Liver (tissue), 9 donors: Measurements from ENCODE around the gene TNS4. TPM values are rescaled to one million over a fixed set of nuclear protein-coding genes. Genes with fewer than 3 reads are reported as not detected.

Source experiments
- DNase-seq: peaks from one replicate; pipeline ENCODE4 v3.0.0-alpha.2; 2017; ENCODE audit warnings: low spot score
- H3K27ac ChIP-seq, 2 donors: one replicate each; pipeline ENCODE4 v1.7.0; 2013; ENCODE audit warnings: inconsistent platforms in 2 of 2, low read length in 2 of 2, control low read depth in 1 of 2, low read depth in 1 of 2, mild to moderate bottlenecking in 1 of 2
- H3K27me3 ChIP-seq, 4 donors: one replicate each; pipeline versions ENCODE4 v1.6.1 to v1.7.0; 2013; ENCODE audit warnings: low read length in 3 of 4, inconsistent platforms in 1 of 4, mild to moderate bottlenecking in 1 of 4, moderate library complexity in 1 of 4; ENCODE audit not compliant: control insufficient read depth in 4 of 4, insufficient read depth in 4 of 4
- H3K36me3 ChIP-seq, 4 donors: one replicate each; pipeline versions ENCODE4 v1.6.1 to v1.7.0; 2013; ENCODE audit warnings: low read length in 3 of 4, mild to moderate bottlenecking in 3 of 4, low read depth in 1 of 4, moderate library complexity in 1 of 4; ENCODE audit not compliant: control insufficient read depth in 4 of 4, insufficient read depth in 3 of 4
- H3K4me1 ChIP-seq, 4 donors: one replicate each; pipeline versions ENCODE4 v1.6.1 to v1.7.0; 2013; ENCODE audit warnings: low read length in 3 of 4, mild to moderate bottlenecking in 3 of 4, moderate library complexity in 1 of 4; ENCODE audit not compliant: control insufficient read depth in 4 of 4, insufficient read depth in 4 of 4
- H3K4me3 ChIP-seq, 3 donors: one replicate each; pipeline versions ENCODE4 v1.6.1 to v1.7.0; 2013; ENCODE audit warnings: low read length in 3 of 3, control low read depth in 1 of 3, low read depth in 1 of 3, mild to moderate bottlenecking in 1 of 3
- H3K9ac ChIP-seq, 2 donors: one replicate each; pipeline ENCODE4 v1.7.0; 2013; ENCODE audit warnings: low read length in 2 of 2, mild to moderate bottlenecking in 2 of 2, moderate library complexity in 2 of 2, control low read depth in 1 of 2, low read depth in 1 of 2
- H3K9me3 ChIP-seq, 4 donors: one replicate each; pipeline versions ENCODE4 v1.6.1 to v1.7.0; 2013; ENCODE audit warnings: low read length in 3 of 4; ENCODE audit not compliant: control insufficient read depth in 4 of 4
- CTCF ChIP-seq: fragments of 150-350 bp; IDR thresholded peaks from 2 replicates; pipeline ENCODE4 v1.5.1; 2017; ENCODE audit warnings: improper control_type of control experiment, low read depth, low read length; ENCODE audit not compliant: missing input control
- EGR1 ChIP-seq, 2 donors: IDR thresholded peaks; 2 replicates each; pipeline ENCODE4 v1.6.1; 2016 to 2018; ENCODE audit warnings: antibody characterized with exemption in 2 of 2, low read depth in 2 of 2
- FOXA1 ChIP-seq: IDR thresholded peaks from 2 replicates; pipeline ENCODE4 v1.6.1; 2016; ENCODE audit warnings: antibody characterized with exemption
- FOXA2 ChIP-seq: IDR thresholded peaks from 2 replicates; pipeline ENCODE4 v1.6.1; 2016; ENCODE audit warnings: antibody characterized with exemption
- GABPA ChIP-seq, 2 donors: IDR thresholded peaks in 1 of 2; conservative IDR thresholded peaks in 1 of 2; 2 replicates each; pipeline ENCODE4 v1.6.1; 2016; ENCODE audit warnings: antibody characterized with exemption in 2 of 2, mild to moderate bottlenecking in 1 of 2, moderate library complexity in 1 of 2
- MAX ChIP-seq: IDR thresholded peaks from 2 replicates; pipeline ENCODE4 v1.6.1; 2016; ENCODE audit warnings: antibody characterized with exemption
- REST ChIP-seq: IDR thresholded peaks from 2 replicates; pipeline ENCODE4 v1.6.1; 2016; ENCODE audit warnings: antibody characterized with exemption, mild to moderate bottlenecking
- RXRA ChIP-seq, 2 donors: IDR thresholded peaks; 2 replicates each; pipeline ENCODE4 v1.6.1; 2017 to 2018; ENCODE audit warnings: antibody characterized with exemption in 2 of 2, mild to moderate bottlenecking in 1 of 2
- SP1 ChIP-seq: IDR thresholded peaks from 2 replicates; pipeline ENCODE4 v1.6.1; 2018; ENCODE audit warnings: antibody characterized with exemption, mild to moderate bottlenecking
- TAF1 ChIP-seq: conservative IDR thresholded peaks from 2 replicates; pipeline ENCODE4 v1.6.1; 2016; ENCODE audit warnings: antibody characterized with exemption, mild to moderate bottlenecking
- WGBS: extraction: QIAGEN DNeasy Blood & Tissue Kit; methylation state at CpG from one replicate; pipeline ENCODE4 v1.1.7; 2013; 5-methylcytosine and 5-hydroxymethylcytosine counted together
- polyA plus RNA-seq, 2 donors: library from polyadenylated mRNA; stranded (reverse) in 1 of 2; unstranded in 1 of 2; fragments of 200-250 nt in 1 of 2; fragments of >200 nt in 1 of 2; fragmentation: Nextera tagmentation in 1 of 2; extraction: Ambion mirVana in 1 of 2; gene quantifications; one replicate each; pipeline versions ENCODE4 v1.2.1 to v1.2.3, GENCODE V29; 2013 to 2015
- total RNA-seq, 2 donors: library from RNA; depleted of rRNA; stranded (reverse); fragments of >200 nt; gene quantifications; one replicate each; pipeline ENCODE4 v1.2.3, GENCODE V29; 2014
- donor health status: healthy.
- donor health status: healthy.
- donor health status: healthy.
- donor health status: healthy.
- donor health status: healthy.

TNS4 gene
- total and polyA plus RNA-seq, 4 donors = 0.08 TPM; not detected in 3

- H3K27ac ChIP-seq = peak overlapping the region; percentile 32 to 44
- no peaks in the 10 kb centered on the region for H3K9me3 ChIP-seq
- H3K4me1 ChIP-seq = peaks cover 16 to 98% (median 96%) of the 10 kb centered on the region in 4 donors
- peaks cover 19 to 55% (median 41%) of the 10 kb centered on the region in 4 donors for H3K36me3 ChIP-seq
- H3K27me3 ChIP-seq = no peaks in the 10 kb centered on the region
- TF ChIP-seq CTCF (no peak), EGR1 (IDR thresholded peaks at IDR 0.05; ENCODE audit: low read depth in 2 of 2) (no peak), FOXA2 (no peak), REST (no peak), TAF1 (no peak), MAX (no peak), FOXA1 (no peak)
- H3K4me3 ChIP-seq = no peak overlapping the region
- H3K9ac ChIP-seq = peak overlapping the region in 1 of 2 donors; percentile 42
- DNase-seq = no peak
- 37% methylated on average over 2 of the region's 2 CpGs for WGBS
Observed at GRCh38 chr17:40454613-40454995, 46.8 kb downstream of the TNS4 start.

- H3K36me3 ChIP-seq = peaks cover 19 to 55% (median 41%) of the 10 kb centered on the region in 4 donors
- TF ChIP-seq RXRA (IDR thresholded peaks at IDR 0.05) (no peak), SP1 (no peak), REST (no peak), CTCF (no peak), EGR1 (IDR thresholded peaks at IDR 0.05; ENCODE audit: low read depth in 2 of 2) (no peak), GABPA (IDR thresholded peaks at IDR 0.05 in 1 of 2, conservative IDR thresholded peaks at IDR 0.05 in 1 of 2) (no peak)
- WGBS = 89% methylated on average over 19 of the region's 19 CpGs
- H3K9me3 ChIP-seq = no peaks in the 10 kb centered on the region
- DNase-seq = no peak
- peak overlapping the region; percentile 32 to 56 for H3K27ac ChIP-seq
- H3K9ac ChIP-seq = peak overlapping the region in 1 of 2 donors; percentile 42
- H3K27me3 ChIP-seq = no peaks in the 10 kb centered on the region
- H3K4me3 ChIP-seq = no peak overlapping the region
- H3K4me1 ChIP-seq = peaks cover 16 to 96% (median 93%) of the 10 kb centered on the region in 4 donors
Observed at GRCh38 chr17:40453881-40454612, 47.4 kb downstream of the TNS4 start.
